ENCODE results near the gene NCBP3.

NCBP3 gene

DNA sequence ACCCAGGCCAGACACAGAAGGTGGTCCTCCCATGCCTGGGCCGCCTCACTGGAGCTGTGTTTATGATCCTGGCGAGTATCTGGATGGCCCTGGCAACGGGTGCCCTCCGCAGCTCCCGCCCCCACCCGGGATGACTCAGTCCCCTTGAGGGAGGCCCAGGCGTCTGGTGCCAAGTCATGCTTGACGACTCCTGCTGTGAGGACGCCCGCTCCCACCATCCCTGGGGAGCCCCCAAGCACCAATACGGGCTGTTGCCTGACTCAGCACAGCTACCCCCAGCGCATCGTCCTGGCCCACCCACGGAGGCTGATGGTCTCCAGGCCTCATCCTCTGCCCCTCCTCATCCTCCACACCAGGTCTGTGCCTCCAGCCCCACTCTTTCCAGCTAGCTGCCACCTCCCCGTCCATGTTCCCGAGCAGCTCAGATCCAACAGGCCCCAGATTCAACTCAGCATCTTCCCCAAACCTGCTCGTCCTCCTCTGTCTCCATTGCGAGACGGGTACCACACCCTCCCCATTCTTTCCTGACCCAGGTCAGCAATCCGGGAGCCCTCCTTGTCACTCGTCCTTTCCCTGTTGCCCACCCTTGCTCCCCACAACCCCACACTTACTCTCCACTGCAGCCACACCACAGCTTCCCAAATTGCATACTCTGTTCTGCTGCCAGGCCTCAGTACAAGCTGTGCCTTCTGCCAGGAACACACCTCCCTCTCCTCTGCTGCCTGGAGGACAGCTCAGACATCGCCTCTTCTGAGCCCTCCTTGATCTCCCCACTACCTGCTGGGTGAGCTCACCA is 44.2 kb upstream of the NCBP3 start (continued):
- TF ChIP-seq, protein P1, sequence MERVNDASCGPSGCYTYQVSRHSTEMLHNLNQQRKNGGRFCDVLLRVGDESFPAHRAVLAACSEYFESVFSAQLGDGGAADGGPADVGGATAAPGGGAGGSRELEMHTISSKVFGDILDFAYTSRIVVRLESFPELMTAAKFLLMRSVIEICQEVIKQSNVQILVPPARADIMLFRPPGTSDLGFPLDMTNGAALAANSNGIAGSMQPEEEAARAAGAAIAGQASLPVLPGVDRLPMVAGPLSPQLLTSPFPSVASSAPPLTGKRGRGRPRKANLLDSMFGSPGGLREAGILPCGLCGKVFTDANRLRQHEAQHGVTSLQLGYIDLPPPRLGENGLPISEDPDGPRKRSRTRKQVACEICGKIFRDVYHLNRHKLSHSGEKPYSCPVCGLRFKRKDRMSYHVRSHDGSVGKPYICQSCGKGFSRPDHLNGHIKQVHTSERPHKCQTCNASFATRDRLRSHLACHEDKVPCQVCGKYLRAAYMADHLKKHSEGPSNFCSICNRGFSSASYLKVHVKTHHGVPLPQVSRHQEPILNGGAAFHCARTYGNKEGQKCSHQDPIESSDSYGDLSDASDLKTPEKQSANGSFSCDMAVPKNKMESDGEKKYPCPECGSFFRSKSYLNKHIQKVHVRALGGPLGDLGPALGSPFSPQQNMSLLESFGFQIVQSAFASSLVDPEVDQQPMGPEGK (tag by site-specific recombination; IDR thresholded peaks at IDR 0.05): peak; percentile 100
- TF ChIP-seq ZNF777 (tag by site-specific recombination; IDR thresholded peaks at IDR 0.05; ENCODE audit: borderline replicate concordance) (no peak), ZNF701 (tag by site-specific recombination; IDR thresholded peaks at IDR 0.05) (no peak), EGR2 (tag by site-specific recombination; IDR thresholded peaks at IDR 0.05; ENCODE audit: low read depth) (peak; percentile 97), SP7 (tag by site-specific recombination; IDR thresholded peaks at IDR 0.05) (peak; percentile 100), ZNF2 (tag by site-specific recombination; IDR thresholded peaks at IDR 0.05) (peak; percentile 93), ZNF623 (tag by site-specific recombination; IDR thresholded peaks at IDR 0.05) (peak; percentile 41), ZBTB7A (tag by site-specific recombination; IDR thresholded peaks at IDR 0.05; ENCODE audit: low read depth) (peak; percentile 96), ZNF23 (tag by site-specific recombination; IDR thresholded peaks at IDR 0.05; ENCODE audit: borderline replicate concordance) (no peak), KLF9 (tag by site-specific recombination; IDR thresholded peaks at IDR 0.05; ENCODE audit: low read depth) (peak; percentile 89), KLF8 (tag by site-specific recombination; IDR thresholded peaks at IDR 0.05) (peak; percentile 100), ZNF776 (tag by site-specific recombination; IDR thresholded peaks at IDR 0.05; ENCODE audit: borderline replicate concordance) (no peak; the same call in 1 of the 2 replicates), ZBTB17 (tag by site-specific recombination; IDR thresholded peaks at IDR 0.05) (peak; percentile 96), ZNF354C (tag by site-specific recombination; IDR thresholded peaks at IDR 0.05; ENCODE audit: borderline replicate concordance, low read depth) (peak; percentile 12; the same call in 1 of the 2 replicates), ZFP69B (tag by site-specific recombination; IDR thresholded peaks at IDR 0.05) (peak; percentile 94)
- TF ChIP-seq, protein P2, sequence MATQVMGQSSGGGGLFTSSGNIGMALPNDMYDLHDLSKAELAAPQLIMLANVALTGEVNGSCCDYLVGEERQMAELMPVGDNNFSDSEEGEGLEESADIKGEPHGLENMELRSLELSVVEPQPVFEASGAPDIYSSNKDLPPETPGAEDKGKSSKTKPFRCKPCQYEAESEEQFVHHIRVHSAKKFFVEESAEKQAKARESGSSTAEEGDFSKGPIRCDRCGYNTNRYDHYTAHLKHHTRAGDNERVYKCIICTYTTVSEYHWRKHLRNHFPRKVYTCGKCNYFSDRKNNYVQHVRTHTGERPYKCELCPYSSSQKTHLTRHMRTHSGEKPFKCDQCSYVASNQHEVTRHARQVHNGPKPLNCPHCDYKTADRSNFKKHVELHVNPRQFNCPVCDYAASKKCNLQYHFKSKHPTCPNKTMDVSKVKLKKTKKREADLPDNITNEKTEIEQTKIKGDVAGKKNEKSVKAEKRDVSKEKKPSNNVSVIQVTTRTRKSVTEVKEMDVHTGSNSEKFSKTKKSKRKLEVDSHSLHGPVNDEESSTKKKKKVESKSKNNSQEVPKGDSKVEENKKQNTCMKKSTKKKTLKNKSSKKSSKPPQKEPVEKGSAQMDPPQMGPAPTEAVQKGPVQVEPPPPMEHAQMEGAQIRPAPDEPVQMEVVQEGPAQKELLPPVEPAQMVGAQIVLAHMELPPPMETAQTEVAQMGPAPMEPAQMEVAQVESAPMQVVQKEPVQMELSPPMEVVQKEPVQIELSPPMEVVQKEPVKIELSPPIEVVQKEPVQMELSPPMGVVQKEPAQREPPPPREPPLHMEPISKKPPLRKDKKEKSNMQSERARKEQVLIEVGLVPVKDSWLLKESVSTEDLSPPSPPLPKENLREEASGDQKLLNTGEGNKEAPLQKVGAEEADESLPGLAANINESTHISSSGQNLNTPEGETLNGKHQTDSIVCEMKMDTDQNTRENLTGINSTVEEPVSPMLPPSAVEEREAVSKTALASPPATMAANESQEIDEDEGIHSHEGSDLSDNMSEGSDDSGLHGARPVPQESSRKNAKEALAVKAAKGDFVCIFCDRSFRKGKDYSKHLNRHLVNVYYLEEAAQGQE (tag by site-specific recombination; IDR thresholded peaks at IDR 0.05): 0 out of 2 replicates have a peak, but pooled peaks have one; percentile 47
- TF ChIP-seq, protein P3, sequence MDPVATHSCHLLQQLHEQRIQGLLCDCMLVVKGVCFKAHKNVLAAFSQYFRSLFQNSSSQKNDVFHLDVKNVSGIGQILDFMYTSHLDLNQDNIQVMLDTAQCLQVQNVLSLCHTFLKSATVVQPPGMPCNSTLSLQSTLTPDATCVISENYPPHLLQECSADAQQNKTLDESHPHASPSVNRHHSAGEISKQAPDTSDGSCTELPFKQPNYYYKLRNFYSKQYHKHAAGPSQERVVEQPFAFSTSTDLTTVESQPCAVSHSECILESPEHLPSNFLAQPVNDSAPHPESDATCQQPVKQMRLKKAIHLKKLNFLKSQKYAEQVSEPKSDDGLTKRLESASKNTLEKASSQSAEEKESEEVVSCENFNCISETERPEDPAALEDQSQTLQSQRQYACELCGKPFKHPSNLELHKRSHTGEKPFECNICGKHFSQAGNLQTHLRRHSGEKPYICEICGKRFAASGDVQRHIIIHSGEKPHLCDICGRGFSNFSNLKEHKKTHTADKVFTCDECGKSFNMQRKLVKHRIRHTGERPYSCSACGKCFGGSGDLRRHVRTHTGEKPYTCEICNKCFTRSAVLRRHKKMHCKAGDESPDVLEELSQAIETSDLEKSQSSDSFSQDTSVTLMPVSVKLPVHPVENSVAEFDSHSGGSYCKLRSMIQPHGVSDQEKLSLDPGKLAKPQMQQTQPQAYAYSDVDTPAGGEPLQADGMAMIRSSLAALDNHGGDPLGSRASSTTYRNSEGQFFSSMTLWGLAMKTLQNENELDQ (tag by site-specific recombination; IDR thresholded peaks at IDR 0.05; ENCODE audit: low read depth): no peak
- TF ChIP-seq, protein P4, sequence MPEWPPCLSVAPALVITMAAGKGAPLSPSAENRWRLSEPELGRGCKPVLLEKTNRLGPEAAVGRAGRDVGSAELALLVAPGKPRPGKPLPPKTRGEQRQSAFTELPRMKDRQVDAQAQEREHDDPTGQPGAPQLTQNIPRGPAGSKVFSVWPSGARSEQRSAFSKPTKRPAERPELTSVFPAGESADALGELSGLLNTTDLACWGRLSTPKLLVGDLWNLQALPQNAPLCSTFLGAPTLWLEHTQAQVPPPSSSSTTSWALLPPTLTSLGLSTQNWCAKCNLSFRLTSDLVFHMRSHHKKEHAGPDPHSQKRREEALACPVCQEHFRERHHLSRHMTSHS (tag by site-specific recombination; IDR thresholded peaks at IDR 0.05): peak; percentile 99
- TF ChIP-seq, protein P5, sequence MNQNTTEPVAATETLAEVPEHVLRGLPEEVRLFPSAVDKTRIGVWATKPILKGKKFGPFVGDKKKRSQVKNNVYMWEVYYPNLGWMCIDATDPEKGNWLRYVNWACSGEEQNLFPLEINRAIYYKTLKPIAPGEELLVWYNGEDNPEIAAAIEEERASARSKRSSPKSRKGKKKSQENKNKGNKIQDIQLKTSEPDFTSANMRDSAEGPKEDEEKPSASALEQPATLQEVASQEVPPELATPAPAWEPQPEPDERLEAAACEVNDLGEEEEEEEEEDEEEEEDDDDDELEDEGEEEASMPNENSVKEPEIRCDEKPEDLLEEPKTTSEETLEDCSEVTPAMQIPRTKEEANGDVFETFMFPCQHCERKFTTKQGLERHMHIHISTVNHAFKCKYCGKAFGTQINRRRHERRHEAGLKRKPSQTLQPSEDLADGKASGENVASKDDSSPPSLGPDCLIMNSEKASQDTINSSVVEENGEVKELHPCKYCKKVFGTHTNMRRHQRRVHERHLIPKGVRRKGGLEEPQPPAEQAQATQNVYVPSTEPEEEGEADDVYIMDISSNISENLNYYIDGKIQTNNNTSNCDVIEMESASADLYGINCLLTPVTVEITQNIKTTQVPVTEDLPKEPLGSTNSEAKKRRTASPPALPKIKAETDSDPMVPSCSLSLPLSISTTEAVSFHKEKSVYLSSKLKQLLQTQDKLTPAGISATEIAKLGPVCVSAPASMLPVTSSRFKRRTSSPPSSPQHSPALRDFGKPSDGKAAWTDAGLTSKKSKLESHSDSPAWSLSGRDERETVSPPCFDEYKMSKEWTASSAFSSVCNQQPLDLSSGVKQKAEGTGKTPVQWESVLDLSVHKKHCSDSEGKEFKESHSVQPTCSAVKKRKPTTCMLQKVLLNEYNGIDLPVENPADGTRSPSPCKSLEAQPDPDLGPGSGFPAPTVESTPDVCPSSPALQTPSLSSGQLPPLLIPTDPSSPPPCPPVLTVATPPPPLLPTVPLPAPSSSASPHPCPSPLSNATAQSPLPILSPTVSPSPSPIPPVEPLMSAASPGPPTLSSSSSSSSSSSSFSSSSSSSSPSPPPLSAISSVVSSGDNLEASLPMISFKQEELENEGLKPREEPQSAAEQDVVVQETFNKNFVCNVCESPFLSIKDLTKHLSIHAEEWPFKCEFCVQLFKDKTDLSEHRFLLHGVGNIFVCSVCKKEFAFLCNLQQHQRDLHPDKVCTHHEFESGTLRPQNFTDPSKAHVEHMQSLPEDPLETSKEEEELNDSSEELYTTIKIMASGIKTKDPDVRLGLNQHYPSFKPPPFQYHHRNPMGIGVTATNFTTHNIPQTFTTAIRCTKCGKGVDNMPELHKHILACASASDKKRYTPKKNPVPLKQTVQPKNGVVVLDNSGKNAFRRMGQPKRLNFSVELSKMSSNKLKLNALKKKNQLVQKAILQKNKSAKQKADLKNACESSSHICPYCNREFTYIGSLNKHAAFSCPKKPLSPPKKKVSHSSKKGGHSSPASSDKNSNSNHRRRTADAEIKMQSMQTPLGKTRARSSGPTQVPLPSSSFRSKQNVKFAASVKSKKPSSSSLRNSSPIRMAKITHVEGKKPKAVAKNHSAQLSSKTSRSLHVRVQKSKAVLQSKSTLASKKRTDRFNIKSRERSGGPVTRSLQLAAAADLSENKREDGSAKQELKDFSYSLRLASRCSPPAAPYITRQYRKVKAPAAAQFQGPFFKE (tag by site-specific recombination; IDR thresholded peaks at IDR 0.05; ENCODE audit: borderline replicate concordance): peak; percentile 95; the same call in 1 of the 2 replicates
- TF ChIP-seq, protein P6, sequence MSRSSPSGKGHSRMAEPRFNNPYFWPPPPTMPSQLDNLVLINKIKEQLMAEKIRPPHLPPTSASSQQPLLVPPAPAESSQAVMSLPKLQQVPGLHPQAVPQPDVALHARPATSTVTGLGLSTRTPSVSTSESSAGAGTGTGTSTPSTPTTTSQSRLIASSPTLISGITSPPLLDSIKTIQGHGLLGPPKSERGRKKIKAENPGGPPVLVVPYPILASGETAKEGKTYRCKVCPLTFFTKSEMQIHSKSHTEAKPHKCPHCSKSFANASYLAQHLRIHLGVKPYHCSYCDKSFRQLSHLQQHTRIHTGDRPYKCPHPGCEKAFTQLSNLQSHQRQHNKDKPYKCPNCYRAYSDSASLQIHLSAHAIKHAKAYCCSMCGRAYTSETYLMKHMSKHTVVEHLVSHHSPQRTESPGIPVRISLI (tag by site-specific recombination; IDR thresholded peaks at IDR 0.05): no peak

All from HEK293 (cell line).